ENCODE data around the gene SLC29A2. TPM values are rescaled to one million over a fixed set of nuclear protein-coding genes. Genes with fewer than 3 reads are reported as not detected.

SLC29A2 gene
- total RNA-seq, 1 experiment from 2014 or later, result 7.0 TPM

GRCh38 chr11:66324664-66325063, 46.9 kb downstream of the SLC29A2 start:
- intact Hi-C loops (cut with micrococcal nuclease), result no loop called here
- CTCF ChIA-PET, result interaction anchor here (0.6 to 1.3 kb wide), 3 partner anchors 13 to 294 kb away, joined by 4 to 6 read pairs (median 5); no protein-coding TSS in a partner anchor
- BruUV-seq (replicated peaks), result no TSS peak
- H3K36me3 Mint-ChIP-seq (ENCODE audit: insufficient read depth, unreplicated experiment), result no peaks in the 10 kb centered on the region
- H3K4me1 Mint-ChIP-seq (ENCODE audit: insufficient read depth, unreplicated experiment), result peaks cover 47% of the 10 kb centered on the region
- H3K27me3 Mint-ChIP-seq (ENCODE audit: insufficient read depth, unreplicated experiment), result no peaks in the 10 kb centered on the region
- POLR2A ChIA-PET, result interaction anchor here (0.8 to 1.2 kb wide), 5 partner anchors 12 to 41 kb away, joined by 3 to 5 read pairs (median 3); partner anchors contain the start of gene BRMS1
- no peak for DNase-seq (ENCODE audit: unreplicated experiment)
- no peak overlapping the region for H3K27ac Mint-ChIP-seq (ENCODE audit: low read depth, unreplicated experiment)
- H3K4me3 Mint-ChIP-seq (ENCODE audit: unreplicated experiment), result no peak overlapping the region
- TF ChIP-seq CTCF (IDR thresholded peaks at IDR 0.05; ENCODE audit: unreplicated experiment), result no peak
- no peaks in the 10 kb centered on the region for H3K9me3 Mint-ChIP-seq (ENCODE audit: unreplicated experiment)

GRCh38 chr11:66323684-66324083, 47.9 kb downstream of the SLC29A2 start:
- Mint-ChIP-seq H3K4me3 (ENCODE audit: unreplicated experiment) (no peak overlapping the region), H3K27ac (ENCODE audit: low read depth, unreplicated experiment) (no peak overlapping the region), H3K4me1 (ENCODE audit: insufficient read depth, unreplicated experiment) (peaks cover 55% of the 10 kb centered on the region), H3K36me3 (ENCODE audit: insufficient read depth, unreplicated experiment) (no peaks in the 10 kb centered on the region), H3K9me3 (ENCODE audit: unreplicated experiment) (no peaks in the 10 kb centered on the region), H3K27me3 (ENCODE audit: insufficient read depth, unreplicated experiment) (no peaks in the 10 kb centered on the region)
- no peak for DNase-seq (ENCODE audit: unreplicated experiment)
- no peak for TF ChIP-seq CTCF (IDR thresholded peaks at IDR 0.05; ENCODE audit: unreplicated experiment)
- BruUV-seq (replicated peaks), result no TSS peak
- POLR2A ChIA-PET, result interaction anchor here (0.8 kb wide), 2 partner anchors 11 to 41 kb away, joined by 3 read pairs; no protein-coding TSS in a partner anchor
- intact Hi-C loops (cut with micrococcal nuclease), result no loop called here
- CTCF ChIA-PET, result no interaction called here

GRCh38 chr11:66322732-66323427, 48.7 kb downstream of the SLC29A2 start:
- BruUV-seq (replicated peaks), result no TSS peak
- CTCF ChIA-PET, result interaction anchor here (0.6 kb wide), 1 partner anchor 65 kb away, joined by 3 read pairs; no protein-coding TSS in a partner anchor
- no peaks in the 10 kb centered on the region for H3K27me3 Mint-ChIP-seq (ENCODE audit: insufficient read depth, unreplicated experiment)

More at GRCh38 chr11:66322732-66323427, 48.7 kb downstream of the SLC29A2 start:
- Mint-ChIP-seq H3K4me1 (ENCODE audit: insufficient read depth, unreplicated experiment) (peaks cover 51% of the 10 kb centered on the region), H3K27ac (ENCODE audit: low read depth, unreplicated experiment) (no peak overlapping the region), H3K4me3 (ENCODE audit: unreplicated experiment) (no peak overlapping the region), H3K36me3 (ENCODE audit: insufficient read depth, unreplicated experiment) (no peaks in the 10 kb centered on the region), H3K9me3 (ENCODE audit: unreplicated experiment) (no peaks in the 10 kb centered on the region)
- no peak for TF ChIP-seq CTCF (IDR thresholded peaks at IDR 0.05; ENCODE audit: unreplicated experiment)
- intact Hi-C loops (cut with micrococcal nuclease), result no loop called here
- POLR2A ChIA-PET, result interaction anchor here (1.3 kb wide), 1 partner anchor 10 kb away, joined by 4 read pairs; no protein-coding TSS in a partner anchor
- DNase-seq (ENCODE audit: unreplicated experiment), result no peak
